ENCODE data around the gene GBX1. TPM values are rescaled to one million over a fixed set of nuclear protein-coding genes. Genes with fewer than 3 reads are reported as not detected.

GBX1 gene
- polyA plus RNA-seq, 1 donor (not counting 4 experiments of a cell fraction or from before 2014, with no cell fraction given) = not detected

DNA sequence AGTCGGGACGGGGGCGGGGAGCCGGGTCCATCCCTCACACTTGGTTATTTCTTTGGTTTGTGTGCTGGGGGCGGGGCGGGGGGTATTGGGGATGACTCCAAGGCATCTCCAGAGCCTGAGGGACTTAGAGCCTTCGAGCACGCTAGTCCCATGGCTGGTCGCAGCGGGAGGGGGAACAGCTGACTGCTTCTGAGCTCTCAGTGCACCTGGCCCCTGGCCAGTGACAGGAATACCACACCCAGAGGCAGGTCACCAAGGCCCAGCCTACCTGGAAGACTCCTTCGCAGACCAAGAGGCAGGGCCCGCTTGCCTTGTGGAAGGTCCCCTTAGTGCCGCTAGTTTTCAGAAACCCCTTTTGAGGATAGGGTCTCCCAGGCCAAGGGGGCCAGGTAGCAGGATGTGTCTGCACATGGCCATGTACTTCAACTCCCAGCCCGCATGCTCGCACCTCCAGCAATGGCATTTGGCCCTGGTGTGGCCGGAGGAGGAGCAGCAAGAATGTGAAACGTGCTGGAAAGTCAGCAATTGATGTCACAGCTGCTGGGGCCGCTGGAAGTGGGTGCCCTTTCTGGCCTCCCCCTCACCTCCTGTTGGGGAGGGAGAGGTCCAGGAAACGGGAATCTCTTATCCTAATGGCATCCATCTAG lies 40.9 kb downstream of the GBX1 start:
- DNase-seq (ENCODE audit: low read depth, low spot score) (no peak), FAIRE-seq (no peak)
- H3K9me3 ChIP-seq (ENCODE audit: control insufficient read depth, low read depth, low read length) = no peaks in the 10 kb centered on the region
- no peak overlapping the region for H2AFZ ChIP-seq (ENCODE audit: control insufficient read depth, low read length)
- peaks cover 40 to 45% of the 10 kb centered on the region in 2 experiments for H3K36me3 ChIP-seq (ENCODE audit: control insufficient read depth in 2 of 2, extremely low read depth in 1 of 2, insufficient read depth in 2 of 2, low read length in 2 of 2)
- peaks cover 2% of the 10 kb centered on the region for H3K9me1 ChIP-seq (ENCODE audit: control insufficient read depth, extremely low read depth, insufficient read depth, low read length)
- H3K4me1 ChIP-seq (ENCODE audit: control insufficient read depth, extremely low read depth, insufficient read depth, low read length) = peaks cover 18% of the 10 kb centered on the region
- peaks cover 23% of the 10 kb centered on the region for H3K79me2 ChIP-seq (ENCODE audit: control insufficient read depth, insufficient read depth, low read length)
- dilution Hi-C loops (cut with MboI; ENCODE audit: extremely low pct_ligation_motif_present, low sequenced_read_pairs) = no loop called here
- no peaks in the 10 kb centered on the region for H3K27me3 ChIP-seq (ENCODE audit: control insufficient read depth, extremely low read depth, insufficient read depth, low read length)
- H4K20me1 ChIP-seq (ENCODE audit: control insufficient read depth, extremely low read depth, insufficient read depth, low read length) = peaks cover 27% of the 10 kb centered on the region
- no peak overlapping the region for H3K4me3 ChIP-seq (ENCODE audit: control insufficient read depth in 2 of 3, extremely low read depth in 1 of 3, insufficient read depth in 2 of 3, low read depth in 1 of 3, low read length in 3 of 3)
- H3K27ac ChIP-seq (ENCODE audit: control insufficient read depth, insufficient read depth, low read length) = no peak overlapping the region
- no peak for TF ChIP-seq EZH2 (IDR thresholded peaks at IDR 0.05; ENCODE audit: low read length)
- no peak overlapping the region for H3K4me2 ChIP-seq (ENCODE audit: control insufficient read depth, extremely low read depth, insufficient read depth, low read depth, low read length)
- no peak overlapping the region for H3K9ac ChIP-seq (ENCODE audit: control insufficient read depth, extremely low read depth, insufficient read depth, low read length)

DNA sequence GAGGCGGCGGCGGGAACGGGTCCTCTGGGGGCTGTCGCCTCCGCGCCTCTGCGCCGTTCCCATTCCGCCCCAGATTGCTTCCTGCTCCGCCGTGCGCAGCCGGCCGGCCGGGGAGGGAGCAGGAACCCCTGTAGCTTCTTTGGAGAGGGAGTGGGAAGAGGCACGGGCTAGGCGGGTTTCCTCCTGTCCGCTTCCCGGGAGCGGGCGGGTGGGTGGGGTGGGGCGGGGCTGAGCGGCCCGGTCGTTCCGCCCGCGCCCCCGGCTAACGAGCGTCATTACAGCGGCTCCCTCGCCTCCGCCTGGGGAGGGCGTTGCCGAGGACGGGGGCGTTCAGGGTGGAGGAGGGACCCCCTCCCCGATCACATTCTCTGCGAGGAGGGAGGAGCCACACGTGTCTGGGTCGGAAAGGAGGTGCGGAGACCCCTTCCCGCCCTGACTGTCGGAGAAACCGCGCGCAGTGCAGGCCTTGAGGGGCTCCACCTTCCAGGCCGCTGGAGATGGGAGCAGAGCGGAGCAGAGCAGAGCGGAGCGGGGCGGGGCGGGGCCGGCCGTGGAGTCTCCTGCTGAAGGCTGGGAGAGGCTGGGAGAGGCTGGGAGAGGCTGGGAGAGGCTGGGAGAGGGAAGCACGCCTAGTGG lies 41.5 kb downstream of the GBX1 start:
- H3K27me3 ChIP-seq (ENCODE audit: control insufficient read depth, extremely low read depth, insufficient read depth, low read length) = no peaks in the 10 kb centered on the region
- TF ChIP-seq, protein P1, sequence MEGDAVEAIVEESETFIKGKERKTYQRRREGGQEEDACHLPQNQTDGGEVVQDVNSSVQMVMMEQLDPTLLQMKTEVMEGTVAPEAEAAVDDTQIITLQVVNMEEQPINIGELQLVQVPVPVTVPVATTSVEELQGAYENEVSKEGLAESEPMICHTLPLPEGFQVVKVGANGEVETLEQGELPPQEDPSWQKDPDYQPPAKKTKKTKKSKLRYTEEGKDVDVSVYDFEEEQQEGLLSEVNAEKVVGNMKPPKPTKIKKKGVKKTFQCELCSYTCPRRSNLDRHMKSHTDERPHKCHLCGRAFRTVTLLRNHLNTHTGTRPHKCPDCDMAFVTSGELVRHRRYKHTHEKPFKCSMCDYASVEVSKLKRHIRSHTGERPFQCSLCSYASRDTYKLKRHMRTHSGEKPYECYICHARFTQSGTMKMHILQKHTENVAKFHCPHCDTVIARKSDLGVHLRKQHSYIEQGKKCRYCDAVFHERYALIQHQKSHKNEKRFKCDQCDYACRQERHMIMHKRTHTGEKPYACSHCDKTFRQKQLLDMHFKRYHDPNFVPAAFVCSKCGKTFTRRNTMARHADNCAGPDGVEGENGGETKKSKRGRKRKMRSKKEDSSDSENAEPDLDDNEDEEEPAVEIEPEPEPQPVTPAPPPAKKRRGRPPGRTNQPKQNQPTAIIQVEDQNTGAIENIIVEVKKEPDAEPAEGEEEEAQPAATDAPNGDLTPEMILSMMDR (optimal IDR thresholded peaks at IDR 0.05 in 1 of 3, IDR thresholded peaks at IDR 0.05 in 1 of 3, conservative IDR thresholded peaks at IDR 0.05 in 1 of 3; ENCODE audit: extremely low read depth in 1 of 3, insufficient read depth in 2 of 3, low read length in 3 of 3) = no peak
- TF ChIP-seq EZH2 (IDR thresholded peaks at IDR 0.05; ENCODE audit: low read length) = no peak
- FAIRE-seq (no peak), DNase-seq (ENCODE audit: low read depth, low spot score) (no peak)
- H4K20me1 ChIP-seq (ENCODE audit: control insufficient read depth, extremely low read depth, insufficient read depth, low read length) = peaks cover 27% of the 10 kb centered on the region
- peak overlapping the region; percentile 66 for H3K4me2 ChIP-seq (ENCODE audit: control insufficient read depth, extremely low read depth, insufficient read depth, low read depth, low read length)
- no peak overlapping the region for H2AFZ ChIP-seq (ENCODE audit: control insufficient read depth, low read length)
- H3K36me3 ChIP-seq (ENCODE audit: control insufficient read depth in 2 of 2, extremely low read depth in 1 of 2, insufficient read depth in 2 of 2, low read length in 2 of 2) = peaks cover 43 to 46% of the 10 kb centered on the region in 2 experiments
- H3K27ac ChIP-seq (ENCODE audit: control insufficient read depth, insufficient read depth, low read length) = no peak overlapping the region
- H3K79me2 ChIP-seq (ENCODE audit: control insufficient read depth, insufficient read depth, low read length) = peaks cover 23% of the 10 kb centered on the region
- no peak overlapping the region for H3K9ac ChIP-seq (ENCODE audit: control insufficient read depth, extremely low read depth, insufficient read depth, low read length)
- H3K9me3 ChIP-seq (ENCODE audit: control insufficient read depth, low read depth, low read length) = no peaks in the 10 kb centered on the region
- H3K4me3 ChIP-seq (ENCODE audit: control insufficient read depth in 2 of 3, extremely low read depth in 1 of 3, insufficient read depth in 2 of 3, low read depth in 1 of 3, low read length in 3 of 3) = peak overlapping the region in 2 of 3 experiments; percentile 10 to 37
- peaks cover 18% of the 10 kb centered on the region for H3K4me1 ChIP-seq (ENCODE audit: control insufficient read depth, extremely low read depth, insufficient read depth, low read length)
- H3K9me1 ChIP-seq (ENCODE audit: control insufficient read depth, extremely low read depth, insufficient read depth, low read length) = peaks cover 2% of the 10 kb centered on the region
- dilution Hi-C loops (cut with MboI; ENCODE audit: extremely low pct_ligation_motif_present, low sequenced_read_pairs) = no loop called here
